ENCODE results near the gene SLC6A8.

The SLC6A8 gene

DNA sequence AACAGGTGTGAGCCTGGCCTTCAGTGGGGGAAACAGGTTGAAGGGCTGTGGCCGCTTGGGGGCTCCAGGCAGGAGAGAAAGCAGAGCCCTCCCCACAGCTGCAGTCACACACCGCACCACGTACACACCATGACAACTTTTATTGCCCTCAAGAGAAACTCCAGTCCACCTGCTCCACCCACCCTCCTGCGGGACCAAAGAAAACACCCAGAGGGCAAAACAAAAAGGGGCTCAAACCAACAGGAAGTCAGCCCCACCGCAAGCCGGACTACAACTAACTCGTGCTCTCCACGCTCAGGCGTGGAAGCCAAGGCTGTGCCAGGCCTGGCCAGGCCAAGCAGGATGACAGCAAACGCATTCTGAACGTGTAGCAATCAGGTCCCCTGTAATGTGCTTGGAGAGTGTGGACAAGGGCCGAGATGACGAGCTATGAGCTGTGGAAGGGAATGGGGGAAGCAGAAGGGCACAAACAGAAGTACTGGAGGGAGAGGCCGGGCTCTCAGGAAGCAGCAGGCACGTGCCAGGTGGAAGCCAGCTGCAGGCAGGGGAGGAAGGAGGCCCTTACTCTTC, 12.7 kb downstream of the SLC6A8 start:
- Histone ChIP-seq H3K27me3 (ENCODE audit: insufficient read depth, low read depth) (no peaks in the 10 kb centered on the region), H3K4me3 (IDR thresholded peaks at IDR 0.05; ENCODE audit: insufficient read depth, low read depth, low read length) (no peak overlapping the region), H3K27ac (no peak overlapping the region), H3K9ac (no peak overlapping the region), H3K4me1 (ENCODE audit: low read depth, poor library complexity, severe bottlenecking) (no peaks in the 10 kb centered on the region), H3K36me3 (ENCODE audit: insufficient read depth) (no peaks in the 10 kb centered on the region), H3K4me2 (no peak overlapping the region), H4K20me1 (ENCODE audit: insufficient read depth) (no peaks in the 10 kb centered on the region), H2AFZ (ENCODE audit: low read depth) (no peak overlapping the region), H3K79me2 (ENCODE audit: insufficient read depth, low read depth) (no peaks in the 10 kb centered on the region)
- TF ChIP-seq, protein P1, sequence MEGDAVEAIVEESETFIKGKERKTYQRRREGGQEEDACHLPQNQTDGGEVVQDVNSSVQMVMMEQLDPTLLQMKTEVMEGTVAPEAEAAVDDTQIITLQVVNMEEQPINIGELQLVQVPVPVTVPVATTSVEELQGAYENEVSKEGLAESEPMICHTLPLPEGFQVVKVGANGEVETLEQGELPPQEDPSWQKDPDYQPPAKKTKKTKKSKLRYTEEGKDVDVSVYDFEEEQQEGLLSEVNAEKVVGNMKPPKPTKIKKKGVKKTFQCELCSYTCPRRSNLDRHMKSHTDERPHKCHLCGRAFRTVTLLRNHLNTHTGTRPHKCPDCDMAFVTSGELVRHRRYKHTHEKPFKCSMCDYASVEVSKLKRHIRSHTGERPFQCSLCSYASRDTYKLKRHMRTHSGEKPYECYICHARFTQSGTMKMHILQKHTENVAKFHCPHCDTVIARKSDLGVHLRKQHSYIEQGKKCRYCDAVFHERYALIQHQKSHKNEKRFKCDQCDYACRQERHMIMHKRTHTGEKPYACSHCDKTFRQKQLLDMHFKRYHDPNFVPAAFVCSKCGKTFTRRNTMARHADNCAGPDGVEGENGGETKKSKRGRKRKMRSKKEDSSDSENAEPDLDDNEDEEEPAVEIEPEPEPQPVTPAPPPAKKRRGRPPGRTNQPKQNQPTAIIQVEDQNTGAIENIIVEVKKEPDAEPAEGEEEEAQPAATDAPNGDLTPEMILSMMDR (conservative IDR thresholded peaks at IDR 0.05; ENCODE audit: low read depth, low read length): no peak

DNA sequence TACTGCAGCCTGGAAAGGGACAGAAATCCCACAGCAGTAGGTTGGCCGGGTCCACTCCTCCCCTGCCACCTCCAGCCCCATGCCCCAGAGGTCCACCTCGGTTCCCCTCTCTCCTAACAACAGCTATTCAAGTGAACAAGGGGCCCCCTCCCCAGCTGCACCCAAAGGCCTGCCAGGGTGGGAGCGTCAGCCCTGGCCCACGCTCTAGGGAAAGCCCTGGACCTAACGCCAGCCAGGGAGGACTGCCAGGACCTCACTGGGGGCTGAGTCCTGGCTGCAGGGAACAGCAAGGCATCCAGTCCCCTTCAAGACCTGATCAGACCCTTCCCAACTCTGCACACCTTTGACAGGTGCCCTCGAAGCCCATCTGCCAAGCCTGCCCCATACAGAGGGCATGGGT, 13.2 kb downstream of the SLC6A8 start:
- Histone ChIP-seq H3K36me3 (ENCODE audit: insufficient read depth) (no peaks in the 10 kb centered on the region), H3K4me2 (no peak overlapping the region), H3K4me1 (ENCODE audit: low read depth, poor library complexity, severe bottlenecking) (no peaks in the 10 kb centered on the region), H3K27me3 (ENCODE audit: insufficient read depth, low read depth) (no peaks in the 10 kb centered on the region), H4K20me1 (ENCODE audit: insufficient read depth) (no peaks in the 10 kb centered on the region), H3K27ac (no peak overlapping the region), H3K4me3 (IDR thresholded peaks at IDR 0.05; ENCODE audit: insufficient read depth, low read depth, low read length) (no peak overlapping the region), H3K79me2 (ENCODE audit: insufficient read depth, low read depth) (no peaks in the 10 kb centered on the region), H3K9ac (no peak overlapping the region), H2AFZ (ENCODE audit: low read depth) (no peak overlapping the region)
- TF ChIP-seq, protein P1 (conservative IDR thresholded peaks at IDR 0.05; ENCODE audit: low read depth, low read length): no peak

DNA sequence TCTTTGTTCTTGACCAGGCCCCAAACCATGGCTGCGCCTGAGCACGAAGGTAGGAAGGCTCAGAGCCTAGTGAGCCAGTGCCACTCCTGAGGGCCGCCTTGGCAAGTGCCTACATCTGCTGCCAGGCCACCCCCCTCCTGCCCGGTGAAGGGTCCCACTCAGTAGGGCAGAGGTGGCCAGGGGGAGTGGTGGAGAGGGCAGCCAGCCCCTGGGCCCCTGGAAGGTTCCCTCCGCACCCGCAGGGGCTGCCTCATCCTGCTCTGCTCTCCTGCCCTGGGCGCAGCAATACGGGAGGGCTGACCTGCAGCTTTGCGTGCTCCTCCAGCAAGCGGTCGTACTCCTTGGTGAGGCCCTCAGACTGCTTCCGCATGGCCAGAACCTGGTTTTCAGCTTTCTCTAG, 14.0 kb downstream of the SLC6A8 start:
- H3K36me3 ChIP-seq (ENCODE audit: insufficient read depth): no peaks in the 10 kb centered on the region

GRCh38 chrX:153702336-153703035, 14.8 kb downstream of the SLC6A8 start:
- Histone ChIP-seq H3K4me1 (ENCODE audit: low read depth, poor library complexity, severe bottlenecking) (no peaks in the 10 kb centered on the region), H3K27me3 (ENCODE audit: insufficient read depth, low read depth) (no peaks in the 10 kb centered on the region), H2AFZ (ENCODE audit: low read depth) (no peak overlapping the region), H3K4me2 (no peak overlapping the region), H3K36me3 (ENCODE audit: insufficient read depth) (no peaks in the 10 kb centered on the region), H3K27ac (no peak overlapping the region), H4K20me1 (ENCODE audit: insufficient read depth) (no peaks in the 10 kb centered on the region), H3K9ac (no peak overlapping the region), H3K4me3 (IDR thresholded peaks at IDR 0.05; ENCODE audit: insufficient read depth, low read depth, low read length) (no peak overlapping the region), H3K79me2 (ENCODE audit: insufficient read depth, low read depth) (no peaks in the 10 kb centered on the region)
- TF ChIP-seq, protein P1 (conservative IDR thresholded peaks at IDR 0.05; ENCODE audit: low read depth, low read length): no peak

More for the DNA sequence above, 14.0 kb downstream of the SLC6A8 start:
- no peak overlapping the region for H3K9ac ChIP-seq
- TF ChIP-seq, protein P1 (conservative IDR thresholded peaks at IDR 0.05; ENCODE audit: low read depth, low read length): no peak
- H3K79me2 ChIP-seq (ENCODE audit: insufficient read depth, low read depth): no peaks in the 10 kb centered on the region
- H3K27ac ChIP-seq: no peak overlapping the region
- H3K4me1 ChIP-seq (ENCODE audit: low read depth, poor library complexity, severe bottlenecking): no peaks in the 10 kb centered on the region
- no peak overlapping the region for H3K4me2 ChIP-seq
- H3K27me3 ChIP-seq (ENCODE audit: insufficient read depth, low read depth): no peaks in the 10 kb centered on the region
- H4K20me1 ChIP-seq (ENCODE audit: insufficient read depth): no peaks in the 10 kb centered on the region
- H2AFZ ChIP-seq (ENCODE audit: low read depth): no peak overlapping the region
- no peak overlapping the region for H3K4me3 ChIP-seq (IDR thresholded peaks at IDR 0.05; ENCODE audit: insufficient read depth, low read depth, low read length)

Measured in KMS-11 (cell line).